Smooth muscle cell (in vitro differentiated cells): ENCODE results near the gene NFKB2. TPM values are rescaled to one million over a fixed set of nuclear protein-coding genes. Genes with fewer than 3 reads are reported as not detected.

Source experiments
- DNase-seq: peaks from one replicate; lab custom pipeline; 2025; ENCODE audit not compliant: unreplicated experiment; lab: John Stamatoyannopoulos, UW
- H2AFZ ChIP-seq: fragments of 200-600 bp; sonication (generic); 2 replicates; pipeline ENCODE4 v1.6.0; 2016; ENCODE audit warnings: antibody characterized with exemption, low read depth, mild to moderate bottlenecking
- H3F3A ChIP-seq: fragments of 200-600 bp; sonication (generic); 2 replicates; pipeline ENCODE4 v1.6.0; 2017; ENCODE audit warnings: antibody characterized with exemption, low read depth
- H3K27ac ChIP-seq: fragments of 200-600 bp; sonication (generic); 2 replicates; pipeline ENCODE4 v1.5.1; 2016; ENCODE audit warnings: low read depth, mild to moderate bottlenecking
- H3K27me3 ChIP-seq: fragments of 200-600 bp; sonication (generic); 2 replicates; pipeline ENCODE4 v1.6.1; 2016; ENCODE audit warnings: low read depth, mild to moderate bottlenecking
- H3K36me3 ChIP-seq: fragments of 200-600 bp; sonication (generic); 2 replicates; pipeline ENCODE4 v1.5.1; 2016; ENCODE audit warnings: low read depth
- H3K4me1 ChIP-seq: fragments of 200-600 bp; sonication (generic); 2 replicates; pipeline ENCODE4 v1.5.1; 2016; ENCODE audit warnings: low read depth
- H3K4me2 ChIP-seq: fragments of 200-600 bp; sonication (generic); 2 replicates; pipeline ENCODE4 v1.6.0; 2016; ENCODE audit warnings: mild to moderate bottlenecking
- H3K4me3 ChIP-seq: fragments of 200-600 bp; sonication (generic); 2 replicates; pipeline ENCODE4 v1.5.1; 2016; ENCODE audit warnings: mild to moderate bottlenecking
- H3K79me2 ChIP-seq: fragments of 200-600 bp; sonication (generic); 2 replicates; pipeline ENCODE4 v1.6.0; 2016; ENCODE audit warnings: low read depth, mild to moderate bottlenecking
- H3K9ac ChIP-seq: fragments of 200-600 bp; sonication (generic); 2 replicates; pipeline ENCODE4 v1.6.0; 2016; ENCODE audit warnings: low read depth
- H3K9me3 ChIP-seq: fragments of 200-600 bp; sonication (generic); replicated peaks from 2 replicates; pipeline ENCODE4 v1.5.1; 2016; ENCODE audit warnings: low read depth
- H4K20me1 ChIP-seq: fragments of 200-600 bp; sonication (generic); 2 replicates; pipeline ENCODE4 v1.6.0; 2016; ENCODE audit warnings: low read depth
- CTCF ChIP-seq: fragments of 200-600 bp; sonication (generic); IDR thresholded peaks from 2 replicates; pipeline ENCODE4 v1.5.1; 2017; ENCODE audit warnings: borderline replicate concordance, mild to moderate bottlenecking, antibody characterized with exemption; ENCODE audit not compliant: insufficient read depth, poor library complexity, severe bottlenecking
- WGBS: methylation state at CpG from one replicate; pipeline ENCODE4 v1.1.7; 2016; ENCODE audit warnings: low lambda C conversion rate; 5-methylcytosine and 5-hydroxymethylcytosine counted together
- polyA plus RNA-seq: library from polyadenylated mRNA; unstranded; fragments of >200 nt; fragmentation: Nextera tagmentation; extraction: Ambion mirVana; gene quantifications from 2 replicates; pipeline ENCODE4 v1.2.1, GENCODE V29; 2016
- total RNA-seq: library from RNA; depleted of rRNA; stranded (reverse); fragments of >200 nt; gene quantifications from 2 replicates; pipeline ENCODE4 v1.2.3, GENCODE V29; 2014

NFKB2 gene
- total and polyA plus RNA-seq, 2 experiments from 2014 or later = 32.6 to 38.1 TPM

GRCh38 chr10:102392306-102392705 lies 3.2 kb upstream of the NFKB2 start:
- WGBS = 71% methylated on average over 5 of the region's 5 CpGs
- no peak overlapping the region for H3K4me3 ChIP-seq

GRCh38 chr10:102393411-102394078 lies 2.0 kb upstream of the NFKB2 start:
- 46% methylated on average over 30 of the region's 30 CpGs for WGBS
- Histone ChIP-seq H3K4me3 (peak overlapping the region; percentile 69), H3K36me3 (no peaks in the 10 kb centered on the region), H3K27me3 (no peaks in the 10 kb centered on the region), H3K79me2 (peaks cover 14% of the 10 kb centered on the region), H3K4me1 (peaks cover 10% of the 10 kb centered on the region), H4K20me1 (peaks cover 10% of the 10 kb centered on the region), H2AFZ (no peak overlapping the region), H3K27ac (peak overlapping the region; percentile 100), H3F3A (peaks cover 6% of the 10 kb centered on the region), H3K9me3 (no peaks in the 10 kb centered on the region), H3K9ac (peak overlapping the region; percentile 99), H3K4me2 (peak overlapping the region; percentile 94)
- TF ChIP-seq CTCF = peak; percentile 96
- no peak for DNase-seq

More at GRCh38 chr10:102392306-102392705, 3.2 kb upstream of the NFKB2 start:
- no peak overlapping the region for H3K4me2 ChIP-seq
- no peaks in the 10 kb centered on the region for H3K27me3 ChIP-seq
- no peaks in the 10 kb centered on the region for H3K9me3 ChIP-seq
- H3K4me1 ChIP-seq = peaks cover 10% of the 10 kb centered on the region
- H3F3A ChIP-seq = peaks cover 6% of the 10 kb centered on the region
- no peak overlapping the region for H3K27ac ChIP-seq
- H3K36me3 ChIP-seq = no peaks in the 10 kb centered on the region
- H3K79me2 ChIP-seq = peaks cover 14% of the 10 kb centered on the region
- TF ChIP-seq CTCF = no peak
- H2AFZ ChIP-seq = no peak overlapping the region
- H4K20me1 ChIP-seq = peaks cover 10% of the 10 kb centered on the region
- no peak for DNase-seq
- no peak overlapping the region for H3K9ac ChIP-seq

DNA sequence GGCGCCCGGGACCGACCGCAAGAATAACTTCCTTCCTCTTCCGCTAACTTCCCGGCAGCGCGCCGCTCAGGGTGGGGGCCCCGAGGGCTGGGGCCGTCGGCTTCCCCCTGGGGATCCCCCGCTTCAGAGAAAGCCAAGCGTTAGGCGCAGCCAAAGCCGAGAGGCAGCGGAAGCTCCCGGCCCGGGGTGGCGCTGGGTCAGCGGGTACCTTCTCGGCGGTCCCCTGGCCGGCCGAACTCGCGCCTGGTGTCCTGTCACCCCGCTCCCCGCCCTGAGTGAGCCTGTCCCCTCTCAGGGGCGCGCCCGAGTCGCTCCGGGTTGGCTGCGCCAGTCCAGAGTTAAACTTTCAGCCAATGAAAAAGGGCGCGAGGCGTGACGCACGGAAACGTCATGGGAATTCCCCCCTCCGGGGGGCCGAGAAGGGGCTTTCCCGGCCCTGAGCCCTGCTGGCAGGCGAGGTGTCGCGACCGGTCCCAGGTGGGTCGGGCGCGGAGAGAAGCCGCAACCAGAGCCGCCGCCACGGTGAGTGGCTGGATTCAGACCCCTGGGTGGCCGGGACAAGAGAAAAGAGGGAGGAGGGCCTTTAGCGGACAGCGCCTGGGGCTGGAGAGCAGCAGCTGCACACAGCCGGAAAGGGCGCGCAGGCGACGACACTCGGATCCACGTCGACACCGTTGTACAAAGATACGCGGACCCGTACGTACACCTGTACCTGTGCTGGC lies 1.3 kb upstream of the NFKB2 start:
- H3K4me2 ChIP-seq = peak overlapping the region; percentile 94
- peak overlapping the region; percentile 100 for H3K27ac ChIP-seq
- H2AFZ ChIP-seq = no peak overlapping the region
- peaks cover 14% of the 10 kb centered on the region for H3K79me2 ChIP-seq
- peaks cover 6% of the 10 kb centered on the region for H3F3A ChIP-seq
- H3K36me3 ChIP-seq = no peaks in the 10 kb centered on the region
- H3K4me1 ChIP-seq = peaks cover 10% of the 10 kb centered on the region
- TF ChIP-seq CTCF = no peak
- peaks cover 10% of the 10 kb centered on the region for H4K20me1 ChIP-seq
- peak overlapping the region; percentile 99 for H3K9ac ChIP-seq
- peak overlapping the region; percentile 69 for H3K4me3 ChIP-seq
- WGBS = 1% methylated on average over 66 of the region's 71 CpGs
- no peaks in the 10 kb centered on the region for H3K9me3 ChIP-seq
- peak; percentile 99 for DNase-seq
- H3K27me3 ChIP-seq = no peaks in the 10 kb centered on the region
